NCI-H2171 treated with DMSO at 0.1 percent for 48 hours (cell line): ENCODE measurements around the gene SLC14A1.
A peak's percentile ranks its signal among the peaks of the same experiment; 100 is the strongest.
"Not testable (repeated sequence)": the region's sequence is repeated elsewhere in the genome, so short reads cannot be mapped to it uniquely, and the experiment has no call there.

ENCODE experiments used
- DNase-seq: peaks from one replicate; lab custom pipeline; 2025; lab: John Stamatoyannopoulos, UW

SLC14A1 gene

DNA sequence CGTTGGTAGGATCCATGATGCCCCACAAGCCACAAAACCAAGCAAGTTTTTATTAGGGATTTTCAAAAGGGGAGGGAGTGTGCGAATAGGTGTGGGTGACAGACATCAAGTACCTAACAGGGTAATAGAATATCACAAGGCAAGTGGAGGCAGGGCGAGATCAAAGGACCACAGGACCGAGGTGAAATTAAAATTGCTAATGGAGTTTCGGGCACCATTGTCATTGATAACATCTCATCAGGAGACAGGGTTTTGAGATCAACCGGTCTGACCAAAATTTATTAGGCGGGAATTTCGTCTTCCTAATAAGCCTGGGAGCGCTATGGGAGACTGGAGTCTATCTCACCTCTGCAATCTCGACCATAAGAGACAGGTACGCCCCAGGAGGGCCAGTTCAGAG is 33.7 kb downstream of the SLC14A1 start:
- DNase-seq = not testable (repeated sequence)

GRCh38 chr18:45760462-45761036 is 36.6 kb downstream of the SLC14A1 start:
- DNase-seq = peak; percentile 81

DNA sequence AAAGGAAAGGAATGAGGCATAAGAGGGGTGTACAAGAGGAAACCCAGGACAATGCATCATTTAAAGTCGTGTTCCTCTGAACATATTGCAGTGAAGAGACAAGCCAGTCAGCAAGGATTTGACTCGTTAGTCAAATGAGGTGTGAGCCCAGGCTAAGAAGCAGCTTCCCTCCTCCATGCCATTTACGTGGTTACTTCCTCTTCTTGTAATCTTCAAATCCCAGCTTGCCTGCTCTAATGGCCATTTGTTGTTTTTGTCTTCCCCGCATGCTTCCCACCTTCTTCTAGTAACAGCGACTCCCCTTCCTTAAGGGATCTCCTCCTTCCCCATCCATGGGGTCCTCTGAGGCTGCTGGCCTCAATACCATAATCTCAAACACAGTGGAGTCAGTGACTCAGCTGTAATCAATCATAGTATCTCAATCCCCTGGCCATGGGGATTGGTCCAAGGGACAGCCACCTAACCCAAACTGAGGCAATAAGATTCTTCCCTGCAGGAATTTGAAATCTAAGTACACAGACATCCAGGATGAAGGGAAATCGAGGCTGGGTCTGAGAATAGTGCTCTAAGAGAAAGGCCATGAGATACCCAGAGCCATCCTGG is 37.6 kb downstream of the SLC14A1 start:
- DNase-seq = peak; percentile 12

- DNase-seq = no peak
Observed at GRCh38 chr18:45764000-45764686, 40.2 kb downstream of the SLC14A1 start.

DNA sequence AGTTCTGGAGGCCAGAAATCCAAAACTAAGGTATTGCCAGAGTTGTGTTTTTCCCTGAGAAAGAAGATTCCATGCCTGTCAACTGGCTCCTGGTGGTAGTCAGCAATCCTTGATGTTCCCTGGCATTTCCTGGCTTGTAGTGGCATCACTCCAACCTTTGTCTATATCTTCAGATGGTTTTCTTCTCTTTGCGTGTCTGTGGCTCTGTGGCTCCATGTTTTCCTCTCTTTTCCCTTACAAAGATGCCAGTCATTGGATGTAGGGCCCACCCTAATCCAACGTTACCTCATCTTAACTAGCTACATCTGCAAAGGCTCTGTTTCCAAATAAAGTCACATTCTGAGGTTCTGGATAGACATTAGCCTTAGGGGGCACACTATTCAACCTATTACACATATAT is 41.8 kb downstream of the SLC14A1 start:
- DNase-seq = no peak

- DNase-seq = no peak
Observed at GRCh38 chr18:45771587-45772480, 47.9 kb downstream of the SLC14A1 start.

DNA sequence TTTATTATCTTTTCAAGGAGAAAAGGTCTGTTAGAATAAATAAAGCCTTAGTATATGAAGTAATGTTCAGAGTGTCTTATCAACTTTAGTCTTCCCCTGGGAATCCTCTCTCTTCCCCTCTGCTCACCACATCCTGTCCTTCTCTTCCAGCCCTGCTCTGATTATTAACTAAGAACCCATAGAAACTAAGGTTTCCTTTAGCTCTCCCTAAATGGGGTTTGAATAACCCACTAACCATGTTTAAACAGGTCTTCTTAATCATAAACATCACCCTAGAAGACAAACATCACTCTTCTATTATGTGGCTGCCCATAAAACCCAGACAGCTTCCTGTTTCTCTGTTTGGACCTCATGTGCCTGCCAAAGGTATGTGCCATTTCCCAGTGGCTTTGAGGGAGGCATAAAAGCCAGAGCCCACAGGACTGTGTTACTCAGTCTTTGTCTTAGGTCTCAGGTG is 50.1 kb downstream of the SLC14A1 start:
- DNase-seq = no peak

DNA sequence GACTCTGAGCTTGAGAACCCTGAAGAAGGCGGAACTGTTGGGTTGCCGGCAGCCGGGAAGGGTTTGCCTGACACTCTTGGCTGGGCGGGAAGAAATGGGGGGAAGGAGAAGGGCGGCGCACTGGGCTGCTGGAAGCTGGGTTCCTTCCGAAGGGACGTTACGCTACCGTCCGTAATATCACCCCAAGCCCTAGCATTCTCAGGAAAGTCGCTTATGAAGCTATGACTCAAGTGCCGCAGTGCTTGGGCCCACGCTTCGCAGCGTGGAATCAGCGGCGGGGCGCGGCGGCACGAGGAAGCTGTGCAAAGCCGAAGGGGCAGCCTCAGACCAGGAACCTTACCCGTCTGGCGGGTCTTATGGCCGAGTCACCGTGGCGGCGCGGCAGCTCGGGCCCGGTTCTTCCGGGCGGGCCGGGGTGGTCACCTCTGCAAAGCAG is 51.3 kb downstream of the SLC14A1 start:
- peak; percentile 79 for DNase-seq

DNA sequence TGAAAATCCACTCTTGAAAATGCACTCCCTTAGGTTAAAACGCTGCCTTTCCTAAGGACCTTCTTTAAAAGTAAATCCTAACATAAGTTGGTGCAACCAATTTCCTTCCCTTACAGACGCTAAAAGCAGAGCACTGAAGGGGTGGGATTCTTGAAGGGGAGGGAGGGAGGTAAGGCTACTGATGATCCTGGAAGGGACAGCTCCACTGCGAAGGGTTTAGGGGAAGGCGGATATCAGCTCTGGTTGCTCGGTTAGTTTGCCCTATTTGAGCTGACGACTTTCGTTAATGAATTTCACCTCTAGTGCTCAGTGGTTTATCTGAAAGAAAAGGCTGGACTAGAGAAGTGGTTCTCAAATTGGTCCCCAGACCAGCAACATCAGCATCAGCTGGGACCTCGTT is 51.8 kb downstream of the SLC14A1 start:
- no peak for DNase-seq

- no peak for DNase-seq
Observed at GRCh38 chr18:45777393-45777792, 53.4 kb downstream of the SLC14A1 start.

DNA sequence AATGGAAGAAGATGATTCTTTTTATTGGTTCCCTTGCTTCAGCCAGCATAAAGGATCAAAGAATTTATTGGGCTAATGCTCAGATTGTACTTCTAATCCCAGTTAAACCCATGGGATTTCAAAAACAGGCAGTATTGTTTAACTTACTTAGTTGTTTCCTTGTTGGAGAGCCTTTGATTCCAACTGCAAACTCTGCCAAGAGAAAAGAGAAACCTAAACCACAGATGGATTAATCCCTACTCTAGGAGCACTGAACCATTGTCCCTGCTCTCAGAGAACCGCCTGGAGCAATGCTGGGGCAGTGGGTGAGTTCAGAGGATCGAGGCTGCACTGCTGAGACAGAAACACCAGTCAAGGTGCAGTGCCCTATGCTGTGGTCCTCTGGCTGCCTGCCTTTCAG is 56.6 kb downstream of the SLC14A1 start:
- no peak for DNase-seq

DNA sequence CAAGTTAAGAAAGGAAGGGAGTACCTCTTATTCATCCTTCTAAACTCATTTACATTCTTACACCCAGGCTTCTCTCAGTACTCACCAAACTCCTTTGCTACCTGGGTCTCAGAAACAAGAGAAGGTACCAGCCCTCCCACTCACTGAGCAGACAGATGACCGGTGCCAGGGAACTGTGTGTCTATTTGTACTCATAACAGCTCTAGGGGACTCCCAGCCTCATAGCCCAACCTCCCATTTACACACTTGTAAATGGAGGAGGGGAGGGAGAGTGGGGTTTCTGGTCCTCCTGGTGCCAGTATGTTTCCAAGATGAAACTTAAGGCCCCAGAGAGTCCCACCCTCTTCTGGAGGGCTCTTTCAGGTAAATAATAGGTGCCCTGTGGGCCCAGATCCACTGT is 58.7 kb downstream of the SLC14A1 start:
- DNase-seq = no peak

- no peak for DNase-seq
Observed at GRCh38 chr18:45783097-45784075, 59.4 kb downstream of the SLC14A1 start.

DNA sequence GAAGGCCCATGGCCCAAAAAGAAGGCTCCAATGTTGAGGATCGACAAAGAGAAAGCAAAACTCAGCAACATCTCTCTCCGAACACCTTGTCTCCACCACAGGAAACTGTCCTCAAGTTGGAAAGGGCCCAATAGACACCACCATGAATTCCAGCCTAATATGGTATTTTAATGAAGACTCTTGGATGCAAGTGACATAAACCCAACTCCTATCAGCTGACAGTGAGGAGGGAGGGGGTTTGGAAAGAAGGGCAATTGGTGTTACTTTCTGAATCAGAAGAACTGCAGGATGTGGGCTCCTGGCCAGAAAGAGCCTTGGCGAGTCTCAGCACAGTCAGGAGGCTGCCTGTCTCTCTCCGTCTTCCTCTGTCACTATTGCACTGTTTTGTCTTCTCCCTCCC is 61.2 kb downstream of the SLC14A1 start:
- no peak for DNase-seq

GRCh38 chr18:45786941-45787340 is 63.0 kb downstream of the SLC14A1 start:
- DNase-seq = no peak

GRCh38 chr18:45787346-45787745 is 63.4 kb downstream of the SLC14A1 start:
- DNase-seq = no peak

GRCh38 chr18:45788861-45789260 is 64.9 kb downstream of the SLC14A1 start:
- no peak for DNase-seq

DNA sequence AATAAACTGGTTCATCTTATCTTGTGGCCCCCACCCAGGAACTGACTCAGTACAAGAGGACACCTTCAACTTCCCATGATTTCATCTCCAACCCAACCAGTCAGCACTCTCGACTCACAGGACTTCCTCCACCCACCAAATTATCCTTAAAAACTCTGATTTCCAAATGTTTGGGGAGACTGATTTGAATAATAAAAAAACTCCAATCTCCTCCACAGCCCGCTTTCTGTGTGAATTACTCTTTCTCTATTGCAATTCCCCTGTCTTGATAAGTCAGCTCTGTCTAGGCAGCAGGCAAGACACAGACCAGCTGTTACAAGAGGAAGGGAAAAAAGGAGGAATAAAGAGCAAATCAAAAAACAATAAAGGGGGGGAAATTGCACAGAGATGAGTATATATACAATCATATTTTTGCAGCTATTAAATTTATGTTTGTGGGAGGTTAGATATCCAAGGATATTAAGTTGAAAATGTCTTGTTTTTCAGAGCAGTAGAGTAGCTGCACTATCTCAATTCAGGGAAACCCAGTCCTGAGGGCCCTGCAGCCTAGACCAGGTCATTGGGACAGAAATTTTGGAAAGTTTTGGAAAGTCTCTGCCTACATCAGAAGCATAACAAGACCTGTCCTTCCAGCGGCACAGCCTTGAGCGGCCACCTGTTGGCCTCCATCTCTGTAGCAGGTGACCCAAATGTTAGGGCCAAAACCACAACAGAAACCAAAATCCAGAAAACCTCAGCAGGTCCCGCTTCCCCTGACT is 68.7 kb downstream of the SLC14A1 start:
- DNase-seq = no peak

- no peak for DNase-seq
Observed at GRCh38 chr18:45793264-45793965, 69.4 kb downstream of the SLC14A1 start.
